Measurements from ENCODE around the gene CHP1.
"Not testable (repeated sequence)": the region's sequence is repeated elsewhere in the genome, so short reads cannot be mapped to it uniquely, and the experiment has no call there.

CHP1 gene

DNA sequence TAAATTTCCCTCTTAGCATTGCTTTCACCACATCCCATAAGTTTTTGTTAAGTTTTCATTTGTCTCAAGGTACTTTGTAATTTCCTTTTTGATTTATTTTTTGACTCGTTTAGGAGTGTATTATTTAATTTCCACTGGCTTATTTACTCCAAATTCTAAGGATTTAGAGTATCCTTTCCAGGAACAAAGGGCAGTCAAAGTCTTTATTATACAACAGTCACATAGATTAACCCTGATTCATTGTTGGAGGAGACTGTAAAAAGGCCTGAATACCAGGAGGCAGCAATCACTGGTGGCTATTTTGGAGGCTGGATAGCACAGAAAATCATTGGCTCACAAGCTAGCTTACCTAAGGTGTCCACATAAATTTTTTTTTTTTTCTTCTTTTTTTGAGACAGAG is 61.5 kb downstream of the CHP1 start:
- no peak for DNase-seq

- DNase-seq, result not testable (repeated sequence)
Observed at GRCh38 chr15:41301139-41301538, 70.1 kb downstream of the CHP1 start.

GRCh38 chr15:41301587-41301986 is 70.5 kb downstream of the CHP1 start:
- DNase-seq, result no peak

DNA sequence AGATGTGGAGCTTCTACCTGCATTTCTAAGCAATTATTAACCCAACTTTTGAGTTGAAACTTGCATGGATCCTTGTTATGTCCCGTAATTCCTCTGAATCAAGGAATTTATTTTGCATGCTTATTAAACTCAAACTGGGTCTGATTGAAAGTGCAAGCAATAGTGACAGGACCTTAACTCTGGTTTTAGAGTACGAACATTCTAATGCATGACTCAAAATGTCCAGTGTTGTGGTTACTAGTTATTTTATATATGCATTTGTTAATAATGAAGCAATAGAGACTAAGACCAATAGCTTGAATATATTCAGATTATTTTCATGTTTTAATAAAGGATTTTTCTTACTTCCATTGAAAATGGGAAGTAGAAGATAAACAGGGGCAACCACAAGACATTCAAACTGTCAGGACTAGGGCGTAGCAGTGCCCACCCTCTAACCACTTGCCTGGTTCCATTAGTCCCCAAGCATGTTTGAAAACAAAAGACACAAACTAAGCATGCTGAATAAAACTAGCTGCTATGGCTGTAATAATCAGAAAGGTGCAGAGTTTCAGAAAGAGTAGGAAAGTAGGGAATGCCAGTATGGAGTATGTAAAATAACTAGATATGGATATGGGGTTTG is 73.2 kb downstream of the CHP1 start:
- no peak for DNase-seq

- no peak for DNase-seq
Observed at GRCh38 chr15:41307679-41308078, 76.6 kb downstream of the CHP1 start.

GRCh38 chr15:41309226-41309905 is 78.3 kb downstream of the CHP1 start:
- no peak for DNase-seq

- DNase-seq, result not testable (repeated sequence)
Observed at GRCh38 chr15:41320805-41321330, 89.8 kb downstream of the CHP1 start.

- DNase-seq, result no peak
Observed at GRCh38 chr15:41323611-41324010, 92.5 kb downstream of the CHP1 start.

- no peak for DNase-seq
Observed at GRCh38 chr15:41331281-41331680, 100.2 kb downstream of the CHP1 start.

All from C1 segment of cervical spinal cord (tissue), 14 donors.